ENCODE results near the gene CHRM5.

Gene CHRM5

GRCh38 chr15:34102175-34102925, 134.1 kb downstream of the CHRM5 start:
- no peak for DNase-seq

GRCh38 chr15:34106423-34106822, 138.1 kb downstream of the CHRM5 start:
- DNase-seq = no peak

GRCh38 chr15:34107315-34107714, 139.0 kb downstream of the CHRM5 start:
- DNase-seq = no peak

- no peak for DNase-seq
Measured at GRCh38 chr15:34109797-34110663, 141.7 kb downstream of the CHRM5 start.

- no peak for DNase-seq
Measured at GRCh38 chr15:34111488-34111887, 143.2 kb downstream of the CHRM5 start.

- DNase-seq = no peak
Measured at GRCh38 chr15:34114215-34114614, 145.9 kb downstream of the CHRM5 start.

GRCh38 chr15:34114739-34115138, 146.4 kb downstream of the CHRM5 start:
- DNase-seq = no peak

- DNase-seq = no peak
Measured at GRCh38 chr15:34116620-34117019, 148.3 kb downstream of the CHRM5 start.

All from cortex of kidney (tissue), 1 donor.